ENCODE data around the gene BUD23.
A peak's percentile ranks its signal among the peaks of the same experiment; 100 is the strongest.

Gene BUD23

GRCh38 chr7:73736885-73737284, 53.5 kb downstream of the BUD23 start:
- H3K27ac ChIP-seq (ENCODE audit: poor library complexity, severe bottlenecking): no peak overlapping the region
- no peak overlapping the region for H3K4me3 ChIP-seq (ENCODE audit: severe bottlenecking)
- H3K4me1 ChIP-seq (ENCODE audit: insufficient read depth, poor library complexity, severe bottlenecking): no peaks in the 10 kb centered on the region
- ATAC-seq (ENCODE audit: low read depth) (no peak), DNase-seq (ENCODE audit: low spot score) (no peak)
- no peak for TF ChIP-seq CTCF (IDR thresholded peaks at IDR 0.05; ENCODE audit: poor library complexity, severe bottlenecking)
- no peaks in the 10 kb centered on the region for H3K27me3 ChIP-seq (ENCODE audit: insufficient read depth, poor library complexity, severe bottlenecking)
- peaks cover 13% of the 10 kb centered on the region for H3K36me3 ChIP-seq (ENCODE audit: low read depth)
- H3K9me3 ChIP-seq (ENCODE audit: severe bottlenecking): no peaks in the 10 kb centered on the region

- Histone ChIP-seq H3K9me3 (ENCODE audit: severe bottlenecking) (no peaks in the 10 kb centered on the region), H3K27me3 (ENCODE audit: insufficient read depth, poor library complexity, severe bottlenecking) (no peaks in the 10 kb centered on the region), H3K27ac (ENCODE audit: poor library complexity, severe bottlenecking) (peak overlapping the region; percentile 76), H3K36me3 (ENCODE audit: low read depth) (peaks cover 13% of the 10 kb centered on the region), H3K4me3 (ENCODE audit: severe bottlenecking) (peak overlapping the region; percentile 51), H3K4me1 (ENCODE audit: insufficient read depth, poor library complexity, severe bottlenecking) (no peaks in the 10 kb centered on the region)
- DNase-seq (ENCODE audit: low spot score): no peak
- no peak for ATAC-seq (ENCODE audit: low read depth)
- TF ChIP-seq CTCF (IDR thresholded peaks at IDR 0.05; ENCODE audit: poor library complexity, severe bottlenecking): no peak
These were observed 54.3 kb downstream of the BUD23 start for GRCh38 chr7:73737491-73738219.

- Histone ChIP-seq H3K4me3 (ENCODE audit: severe bottlenecking) (peak overlapping the region; percentile 51), H3K27me3 (ENCODE audit: insufficient read depth, poor library complexity, severe bottlenecking) (no peaks in the 10 kb centered on the region), H3K9me3 (ENCODE audit: severe bottlenecking) (no peaks in the 10 kb centered on the region), H3K27ac (ENCODE audit: poor library complexity, severe bottlenecking) (peak overlapping the region; percentile 76), H3K4me1 (ENCODE audit: insufficient read depth, poor library complexity, severe bottlenecking) (no peaks in the 10 kb centered on the region), H3K36me3 (ENCODE audit: low read depth) (peaks cover 13% of the 10 kb centered on the region)
- peak; percentile 17; the same call in 1 of the 3 replicates for ATAC-seq (ENCODE audit: low read depth)
- no peak for TF ChIP-seq CTCF (IDR thresholded peaks at IDR 0.05; ENCODE audit: poor library complexity, severe bottlenecking)
- DNase-seq (ENCODE audit: low spot score): no peak
These were observed 54.8 kb downstream of the BUD23 start for GRCh38 chr7:73738220-73738611.

GRCh38 chr7:73738612-73739386, 55.4 kb downstream of the BUD23 start, which contains the start of gene ABHD11:
Gene ABHD11, minus strand, starts transcription at chr7:73738802. Its CDS starts 32 bp downstream, at chr7:73738770.
- no peaks in the 10 kb centered on the region for H3K4me1 ChIP-seq (ENCODE audit: insufficient read depth, poor library complexity, severe bottlenecking)
- ATAC-seq (ENCODE audit: low read depth) (peak; percentile 64), DNase-seq (ENCODE audit: low spot score) (peak; percentile 92)
- H3K9me3 ChIP-seq (ENCODE audit: severe bottlenecking): no peaks in the 10 kb centered on the region
- H3K27me3 ChIP-seq (ENCODE audit: insufficient read depth, poor library complexity, severe bottlenecking): no peaks in the 10 kb centered on the region
- peak within 1 kb of the TSS; percentile 51 for H3K4me3 ChIP-seq (ENCODE audit: severe bottlenecking)
- H3K36me3 ChIP-seq (ENCODE audit: low read depth): peaks cover 13% of the 10 kb centered on the region
- peak within 1 kb of the TSS; percentile 76 for H3K27ac ChIP-seq (ENCODE audit: poor library complexity, severe bottlenecking)
- no peak for TF ChIP-seq CTCF (IDR thresholded peaks at IDR 0.05; ENCODE audit: poor library complexity, severe bottlenecking)
